AML-193 (cell line): ENCODE data around the gene HIPK3.
A peak's percentile ranks its signal among the peaks of the same experiment; 100 is the strongest.
"Not testable (repeated sequence)": the region's sequence is repeated elsewhere in the genome, so short reads cannot be mapped to it uniquely, and the experiment has no call there.

Experiments
- DNase-seq, 2 experiments: peaks; one replicate each; lab custom pipeline; 2025; lab: John Stamatoyannopoulos, UW

HIPK3 gene

DNA sequence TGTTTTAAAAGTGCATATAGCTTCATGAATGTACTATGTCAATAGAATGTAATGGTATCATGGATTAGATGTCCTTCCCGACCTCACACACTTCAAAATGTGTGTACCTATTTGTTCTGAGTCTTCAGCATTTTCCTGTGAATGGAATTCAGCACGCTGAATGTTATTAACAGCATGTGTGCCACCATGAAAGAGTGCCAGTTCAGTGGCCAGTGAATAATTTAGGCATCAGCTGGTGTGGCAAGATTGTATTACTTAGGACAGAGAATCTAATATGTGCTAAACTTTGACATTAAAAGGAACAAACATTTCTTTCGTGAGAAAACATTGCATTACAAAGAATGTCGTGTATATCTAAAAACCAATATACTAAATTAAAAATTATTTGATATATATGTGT, 46.4 kb downstream of the HIPK3 start:
- DNase-seq: no peak

- not testable (repeated sequence) for DNase-seq
Observed at GRCh38 chr11:33306821-33307220, 49.6 kb downstream of the HIPK3 start.

DNA sequence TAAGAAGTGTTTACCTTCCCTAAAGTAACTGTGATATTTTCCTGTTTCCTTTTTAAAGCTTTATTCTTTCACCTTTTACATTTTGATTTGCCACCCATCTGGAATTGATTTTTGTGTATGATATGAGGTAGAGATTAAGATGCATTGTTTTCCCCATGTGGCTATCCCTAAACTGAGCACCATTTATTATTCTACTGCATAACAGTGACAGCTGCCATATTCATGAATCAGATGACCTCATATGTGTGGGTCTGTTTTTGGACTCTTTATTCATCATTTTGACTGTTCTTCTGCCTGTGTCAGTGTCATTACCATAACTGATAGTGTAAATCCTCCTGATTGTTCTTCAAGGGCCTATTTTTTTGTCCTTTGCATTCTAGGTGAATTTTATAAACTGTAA, 50.8 kb downstream of the HIPK3 start:
- DNase-seq: no peak

DNA sequence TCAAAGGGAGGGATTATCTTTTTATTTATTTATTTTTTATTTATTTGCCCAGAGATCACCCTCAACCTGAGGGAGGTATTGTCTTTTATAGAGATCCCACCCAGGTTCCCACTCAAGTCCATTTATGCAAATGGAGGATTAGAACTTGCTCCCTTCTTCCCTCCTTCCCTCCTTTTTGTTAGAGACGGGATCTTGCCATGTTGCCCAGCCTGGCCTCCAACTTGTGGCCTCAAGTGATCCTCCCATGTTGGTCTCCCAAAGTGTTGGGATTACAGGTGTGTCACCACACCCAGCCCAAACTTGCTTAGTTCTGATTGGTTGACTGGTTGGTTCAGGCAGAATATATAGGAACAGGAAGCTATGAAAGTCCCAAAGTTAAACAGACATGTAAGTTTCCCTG, 51.9 kb downstream of the HIPK3 start:
- no peak for DNase-seq

- DNase-seq: no peak
Observed at GRCh38 chr11:33310720-33311500, 53.7 kb downstream of the HIPK3 start.

DNA sequence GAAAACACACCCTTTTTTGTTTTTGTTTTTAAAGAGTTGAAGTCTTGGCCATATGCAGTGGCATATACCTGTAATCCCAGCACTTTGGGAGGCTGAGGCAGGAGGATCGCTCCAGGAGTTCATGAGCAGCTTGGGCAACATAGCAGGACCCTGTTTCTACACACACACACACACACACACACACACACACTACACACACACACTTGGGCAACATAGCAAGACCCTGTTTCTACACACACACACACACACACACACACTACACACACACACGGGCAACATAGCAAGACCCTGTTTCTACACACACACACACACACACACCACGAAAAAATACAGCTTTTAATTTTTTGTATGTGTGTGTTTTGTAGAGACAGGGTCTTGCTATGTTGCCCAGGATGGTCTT, 54.5 kb downstream of the HIPK3 start:
- no peak for DNase-seq

DNA sequence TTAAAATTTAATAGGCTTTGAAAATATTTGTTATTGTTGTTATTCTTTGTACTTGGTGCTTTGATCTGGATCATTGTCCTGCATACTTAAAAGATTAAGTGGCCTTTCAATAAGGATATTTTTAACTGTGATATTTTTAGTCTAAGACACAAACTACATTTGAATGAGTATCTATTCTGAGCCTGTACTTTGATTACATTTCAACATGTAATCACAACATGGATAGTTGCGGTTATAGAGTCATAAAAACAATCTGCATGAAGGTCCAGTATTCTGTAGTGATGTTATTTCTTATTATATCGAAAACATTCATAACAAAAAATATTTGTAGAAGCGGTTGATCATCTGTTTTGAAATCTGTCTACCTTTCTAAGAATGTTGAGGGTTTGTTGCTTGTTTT, 58.6 kb downstream of the HIPK3 start:
- DNase-seq: no peak

DNA sequence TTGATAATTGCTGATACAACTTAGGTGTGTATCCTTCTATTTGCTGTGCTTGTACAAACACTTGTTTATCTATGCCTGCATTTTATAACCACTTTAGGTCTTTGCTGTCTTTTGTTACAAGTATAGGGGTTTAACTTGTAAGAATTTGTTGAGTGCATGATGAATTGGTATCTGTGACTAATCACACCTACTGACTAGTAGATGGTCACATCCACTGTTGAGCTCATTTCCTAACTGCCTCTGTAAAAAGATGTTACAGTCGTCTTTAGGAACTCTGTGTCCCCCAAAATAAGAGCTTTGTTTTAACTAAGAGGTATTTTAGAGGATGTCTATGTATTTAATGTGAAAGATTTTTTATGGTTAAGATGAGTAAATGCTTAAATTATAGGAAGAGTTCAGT, 60.5 kb downstream of the HIPK3 start:
- no peak for DNase-seq

DNA sequence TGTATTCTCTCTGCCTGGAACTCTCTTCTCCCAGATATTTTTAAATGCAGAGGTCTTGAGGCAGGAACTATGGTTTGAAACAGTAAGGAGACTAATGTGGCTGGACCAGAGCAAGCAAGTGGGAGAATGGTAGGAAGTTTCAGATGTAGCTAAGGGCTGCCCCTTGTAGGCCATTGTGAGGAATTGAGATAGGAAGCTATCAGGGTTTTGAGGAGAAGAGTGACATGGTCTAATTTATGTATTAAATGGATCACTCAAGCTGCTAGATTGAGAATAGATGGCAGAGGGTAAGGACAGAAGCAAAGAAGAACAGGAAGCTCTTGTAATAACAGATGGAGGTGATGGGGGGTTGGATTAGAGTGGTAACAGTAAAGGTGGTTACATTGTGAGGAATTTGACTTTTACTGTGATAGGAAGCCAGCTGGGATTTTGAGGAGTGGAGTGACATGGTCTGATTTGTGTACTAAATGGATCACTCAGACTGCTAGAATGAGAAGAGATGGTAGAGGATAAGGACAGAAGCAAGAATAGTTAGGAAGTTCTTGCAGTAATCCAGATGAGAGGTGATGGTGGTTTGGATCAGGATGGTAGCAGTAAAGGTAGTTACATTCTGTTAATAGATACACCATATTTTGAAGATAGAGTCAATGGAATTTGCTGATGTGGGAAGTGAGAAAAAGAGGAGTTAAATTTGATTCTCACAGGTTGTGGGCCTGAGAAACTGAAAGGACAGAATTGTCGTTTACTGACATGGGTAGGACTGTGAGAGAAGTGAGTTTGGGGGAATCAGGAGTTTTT, 63.0 kb downstream of the HIPK3 start:
- no peak for DNase-seq

- no peak for DNase-seq
Observed at GRCh38 chr11:33320814-33321330, 63.7 kb downstream of the HIPK3 start.

DNA sequence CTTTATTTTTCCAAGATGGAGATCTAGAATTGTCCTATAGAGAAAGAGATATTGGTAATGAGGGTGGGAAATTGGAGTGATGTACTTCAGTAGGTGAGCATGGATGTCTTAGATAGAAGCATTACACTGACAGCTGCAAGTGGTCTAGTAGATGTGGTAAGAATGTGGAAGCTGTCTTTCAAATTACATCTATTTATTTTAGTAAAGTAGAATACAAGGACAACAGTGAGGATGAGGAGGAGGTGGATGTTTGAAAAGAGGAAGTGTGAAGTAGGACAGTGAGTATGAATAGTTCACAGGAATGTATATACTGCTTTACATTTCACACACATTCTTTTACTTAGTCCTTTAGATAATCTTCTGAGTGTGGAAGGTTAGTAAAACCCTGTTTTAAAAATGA, 64.2 kb downstream of the HIPK3 start:
- peak; percentile 21 to 23 for DNase-seq

- peak; percentile 19 to 24 for DNase-seq
Observed at GRCh38 chr11:33323421-33323820, 66.2 kb downstream of the HIPK3 start.

DNA sequence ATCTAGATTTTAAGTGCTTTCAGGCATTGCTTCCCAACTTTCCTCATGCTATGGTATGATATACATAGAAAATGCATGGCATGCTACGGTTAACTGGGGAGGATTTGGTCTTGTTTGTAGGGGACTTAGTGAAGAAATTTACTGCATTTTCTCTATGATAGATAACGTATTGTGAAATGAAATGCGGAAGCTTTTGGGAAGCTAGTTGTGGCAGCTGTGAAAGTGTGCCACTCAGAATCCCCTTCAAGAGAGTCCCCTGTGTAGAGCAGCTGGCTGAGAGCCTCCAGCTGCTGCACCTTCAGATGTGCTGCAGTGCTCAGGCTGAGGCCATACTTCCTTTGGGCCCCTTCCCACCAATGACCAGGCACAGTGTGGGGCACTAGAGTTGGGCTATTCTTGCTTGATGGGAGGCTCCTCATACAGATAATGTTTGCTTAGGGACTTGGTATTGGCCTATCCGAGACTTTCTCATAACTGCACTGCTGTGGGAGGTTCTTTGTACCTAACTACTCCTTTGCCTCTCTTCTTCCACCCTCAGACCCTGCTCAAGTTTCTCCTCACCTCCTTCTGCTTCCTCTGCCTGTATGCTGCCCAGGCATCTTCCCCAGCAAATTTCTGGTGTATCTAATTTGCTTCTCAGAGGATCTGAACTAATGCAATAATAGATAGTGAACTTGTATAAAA, 67.3 kb downstream of the HIPK3 start:
- no peak for DNase-seq

DNA sequence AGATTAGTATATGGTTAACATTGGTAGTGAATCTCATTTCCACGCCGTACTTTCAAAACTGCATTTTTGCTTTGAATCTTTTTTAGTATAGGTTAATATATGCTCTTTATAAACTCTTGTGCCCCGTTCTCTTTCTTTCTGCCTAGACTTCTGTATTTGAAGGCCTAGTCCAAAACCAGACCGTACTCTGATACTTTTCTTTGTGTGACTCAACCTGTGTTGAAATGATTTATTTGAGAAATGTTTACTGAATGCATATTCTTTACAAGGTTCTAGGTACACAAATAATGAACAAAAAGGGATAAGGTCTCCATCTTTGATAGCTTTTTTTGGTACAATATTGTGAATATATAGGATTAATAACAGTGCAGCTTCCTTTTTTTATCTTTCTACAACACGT, 68.3 kb downstream of the HIPK3 start:
- no peak for DNase-seq

DNA sequence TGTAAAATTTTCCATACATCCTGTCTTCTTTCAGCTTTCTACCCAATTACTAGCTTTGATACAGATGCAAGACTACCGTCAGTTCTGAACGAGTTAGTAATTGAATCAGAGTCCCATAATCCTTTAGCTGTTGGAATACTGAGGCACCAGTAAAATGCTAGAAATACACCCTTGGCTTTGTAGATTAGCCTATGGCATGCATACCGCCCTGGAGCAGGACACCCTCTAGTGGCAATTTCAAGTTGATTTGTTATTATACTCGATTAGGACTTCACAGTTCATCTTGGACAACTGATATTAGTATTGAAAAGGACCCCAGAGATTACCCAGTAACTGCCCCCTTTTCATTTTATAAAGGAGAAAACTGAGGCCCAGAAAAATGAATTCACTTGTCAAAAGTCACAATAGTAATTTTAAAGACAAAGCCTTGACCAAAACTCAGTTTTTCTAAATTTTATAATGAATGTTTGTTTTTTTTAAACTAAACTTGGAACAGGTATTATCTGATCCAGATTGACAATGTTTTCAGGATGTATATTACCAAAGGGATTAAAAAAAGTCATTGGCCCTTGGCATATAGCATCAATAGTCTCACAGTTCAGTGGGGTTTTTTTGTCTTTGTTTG, 72.6 kb downstream of the HIPK3 start:
- peak; percentile 68 to 80 for DNase-seq

DNA sequence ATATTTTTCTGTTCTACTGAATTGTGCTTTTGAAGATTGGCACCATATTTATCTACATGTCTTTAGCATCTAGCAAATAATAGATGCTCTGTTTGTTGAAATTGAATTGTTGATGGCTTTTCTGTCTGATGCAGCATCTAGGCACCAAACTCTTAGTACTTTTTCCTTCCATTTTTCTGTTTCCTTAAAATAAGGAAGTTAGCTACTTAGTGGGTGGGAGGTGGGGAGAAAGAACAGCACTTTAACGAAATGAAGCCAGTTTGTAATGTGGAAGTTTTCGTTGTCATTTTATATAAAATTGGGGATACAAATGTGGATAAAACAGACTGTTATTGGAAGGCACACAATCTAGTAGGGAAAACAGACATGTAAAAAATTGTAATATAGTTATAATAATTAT, 76.6 kb downstream of the HIPK3 start:
- DNase-seq: no peak

- DNase-seq: no peak
Observed at GRCh38 chr11:33334627-33335026, 77.4 kb downstream of the HIPK3 start.

DNA sequence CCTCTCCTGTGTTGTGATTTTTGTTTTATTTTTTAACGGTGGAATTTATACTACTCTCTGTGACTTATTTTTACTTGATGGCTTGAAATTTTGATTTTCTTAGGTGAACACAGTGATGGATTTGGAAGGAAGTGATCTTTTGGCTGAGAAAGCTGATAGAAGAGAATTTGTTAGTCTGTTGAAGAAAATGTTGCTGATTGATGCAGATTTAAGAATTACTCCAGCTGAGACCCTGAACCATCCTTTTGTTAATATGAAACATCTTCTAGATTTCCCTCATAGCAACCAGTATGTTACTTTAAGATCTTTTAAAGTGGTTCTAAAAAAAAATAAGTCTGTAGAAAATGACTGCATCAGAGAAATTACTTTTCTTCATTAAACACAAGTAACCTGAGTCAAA, 82.1 kb downstream of the HIPK3 start:
- DNase-seq: no peak

DNA sequence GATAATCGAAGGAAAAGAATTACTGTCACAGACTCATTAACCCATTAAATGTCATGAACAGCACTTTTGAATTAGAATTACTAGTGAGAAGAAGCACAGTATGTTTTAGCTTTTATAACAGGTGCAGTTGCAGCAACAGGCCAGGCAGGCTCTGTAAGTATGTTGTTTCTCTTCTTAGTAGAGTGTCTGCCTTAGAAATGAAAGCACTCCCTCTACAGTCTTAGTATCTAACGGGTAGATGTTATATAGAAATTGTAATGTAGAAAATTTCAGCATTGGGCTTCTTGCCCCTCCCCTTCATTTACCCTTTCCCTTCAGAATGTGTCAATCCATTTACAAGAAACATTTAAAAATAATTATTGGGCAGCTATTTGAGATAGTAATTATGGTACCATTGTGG, 87.4 kb downstream of the HIPK3 start:
- no peak for DNase-seq

GRCh38 chr11:33347490-33348125, 90.4 kb downstream of the HIPK3 start:
- DNase-seq: no peak

- no peak for DNase-seq
Observed at GRCh38 chr11:33350287-33350686, 93.1 kb downstream of the HIPK3 start.
